ENCODE data around the gene ACSS3.

The ACSS3 gene

GRCh38 chr12:81221681-81222080 is 143.8 kb downstream of the ACSS3 start:
- DNase-seq (ENCODE audit: low read depth in 1 of 2, low spot score in 1 of 2) = no peak

- no peak for DNase-seq (ENCODE audit: low read depth in 1 of 2, low spot score in 1 of 2)
Measured at GRCh38 chr12:81222846-81223592, 145.1 kb downstream of the ACSS3 start.

DNA sequence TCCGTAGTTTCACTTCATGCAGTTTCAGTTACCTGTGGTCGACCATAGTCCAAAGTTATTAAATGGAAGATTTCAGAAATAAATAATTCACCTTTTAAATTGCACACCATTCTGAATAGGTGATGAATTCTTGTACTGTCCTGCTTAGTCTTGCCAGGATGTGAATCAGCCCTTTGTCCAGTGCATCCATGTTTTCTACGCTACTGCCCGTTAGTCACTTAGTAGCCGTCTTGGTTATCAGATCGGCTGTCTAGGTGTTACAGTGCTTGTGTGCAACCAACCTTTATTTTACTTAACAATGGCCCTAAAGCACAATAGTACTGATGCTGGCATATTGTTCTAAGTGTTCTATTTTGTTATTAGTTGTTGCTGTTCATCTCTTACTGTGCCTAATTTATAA is 146.7 kb downstream of the ACSS3 start:
- DNase-seq (ENCODE audit: low read depth in 1 of 2, low spot score in 1 of 2) = no peak

DNA sequence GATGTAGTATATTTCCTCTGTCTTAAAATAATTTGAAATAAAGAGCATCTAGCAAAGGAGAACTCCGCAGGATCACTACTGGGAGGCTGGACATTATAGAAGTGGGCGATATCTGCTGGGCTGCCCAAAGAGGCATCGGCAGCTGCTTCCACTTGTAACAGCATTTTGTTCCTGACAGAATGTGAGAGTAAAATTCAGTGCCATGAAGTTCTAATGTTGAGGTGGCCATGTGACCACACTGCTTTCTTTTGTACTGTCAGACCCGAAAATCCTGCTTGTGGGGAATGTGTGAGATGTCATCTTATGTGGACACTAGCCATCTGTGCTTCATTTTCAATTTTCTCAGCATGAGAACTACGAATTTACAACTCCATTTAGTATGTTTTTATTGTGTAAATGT is 151.9 kb downstream of the ACSS3 start:
- no peak for DNase-seq (ENCODE audit: low read depth in 1 of 2, low spot score in 1 of 2)

- DNase-seq (ENCODE audit: low read depth in 1 of 2, low spot score in 1 of 2) = no peak
Measured at GRCh38 chr12:81231574-81232368, 153.9 kb downstream of the ACSS3 start.

GRCh38 chr12:81245458-81245857 is 167.6 kb downstream of the ACSS3 start:
- no peak for DNase-seq (ENCODE audit: low read depth in 1 of 2, low spot score in 1 of 2)

DNA sequence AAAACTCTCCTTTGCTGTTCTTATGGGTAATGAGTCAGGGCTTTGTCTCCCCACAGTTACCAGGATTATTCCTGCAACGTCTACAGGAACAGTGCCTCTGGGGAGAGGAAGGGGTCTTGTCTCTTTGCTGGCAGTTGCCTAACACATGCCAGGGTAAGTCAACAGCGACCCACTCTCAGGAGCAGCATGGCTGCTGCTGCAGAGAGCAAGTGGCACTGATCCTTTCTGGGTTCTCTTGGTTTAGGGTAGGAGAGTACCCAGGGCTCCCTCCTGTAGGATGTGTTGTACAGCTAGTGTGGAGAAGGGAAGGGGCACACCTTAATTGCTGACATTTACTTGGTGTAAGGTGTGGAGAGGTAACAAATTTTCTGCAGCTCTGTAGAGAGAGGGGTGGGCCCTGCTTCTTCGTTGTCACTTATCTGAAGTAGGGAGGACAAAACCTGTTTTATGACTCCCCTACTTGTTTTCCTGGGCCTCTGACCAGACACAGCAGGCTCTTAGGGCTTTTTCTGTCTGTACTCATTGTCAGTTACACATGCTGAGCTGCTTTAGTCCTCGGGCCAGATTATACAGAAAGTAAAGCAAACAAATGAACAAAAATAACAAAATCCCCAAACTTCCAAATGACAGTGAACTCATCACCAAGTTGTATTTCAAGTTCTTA is 168.2 kb downstream of the ACSS3 start:
- DNase-seq (ENCODE audit: low read depth in 1 of 2, low spot score in 1 of 2) = no peak

- DNase-seq (ENCODE audit: low read depth in 1 of 2, low spot score in 1 of 2) = no peak
Measured at GRCh38 chr12:81249976-81250375, 172.1 kb downstream of the ACSS3 start.

DNA sequence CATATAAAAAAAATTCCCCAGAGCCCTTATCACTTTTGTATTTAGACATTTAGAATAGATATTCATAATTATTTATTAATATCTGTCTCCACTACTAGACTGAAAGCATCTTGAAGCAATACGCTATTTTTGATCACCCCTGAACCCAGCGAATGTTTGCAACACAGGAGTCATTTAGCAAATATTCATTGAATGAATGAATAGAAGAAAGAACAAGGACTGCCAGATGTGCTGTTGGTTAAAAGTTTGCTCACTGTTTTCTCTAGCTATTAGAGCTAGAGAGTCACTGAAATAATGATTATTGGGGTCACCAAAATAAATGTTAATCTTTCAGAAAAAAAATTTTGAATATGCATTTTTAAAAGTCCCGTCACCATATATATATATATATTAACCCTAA is 174.3 kb downstream of the ACSS3 start:
- DNase-seq (ENCODE audit: low read depth in 1 of 2, low spot score in 1 of 2) = no peak

DNA sequence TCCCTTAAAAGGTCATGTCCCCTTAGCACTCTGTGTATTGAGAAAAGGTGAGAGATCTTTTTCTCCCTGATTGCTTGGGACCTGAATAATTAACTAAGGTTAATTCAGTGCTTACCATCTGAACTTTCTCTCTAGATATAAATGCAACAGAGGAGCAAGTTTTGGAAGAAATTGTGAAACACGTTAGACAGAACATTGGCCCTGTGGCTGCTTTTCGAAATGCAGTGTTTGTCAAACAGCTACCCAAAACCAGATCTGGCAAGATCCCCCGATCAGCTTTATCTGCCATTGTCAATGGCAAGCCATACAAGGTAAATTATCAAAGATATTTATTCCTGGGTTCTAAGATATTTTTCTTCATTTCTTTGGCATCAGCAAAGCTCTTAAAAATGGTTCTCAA is 175.5 kb downstream of the ACSS3 start:
- DNase-seq (ENCODE audit: low read depth in 1 of 2, low spot score in 1 of 2) = no peak

DNA sequence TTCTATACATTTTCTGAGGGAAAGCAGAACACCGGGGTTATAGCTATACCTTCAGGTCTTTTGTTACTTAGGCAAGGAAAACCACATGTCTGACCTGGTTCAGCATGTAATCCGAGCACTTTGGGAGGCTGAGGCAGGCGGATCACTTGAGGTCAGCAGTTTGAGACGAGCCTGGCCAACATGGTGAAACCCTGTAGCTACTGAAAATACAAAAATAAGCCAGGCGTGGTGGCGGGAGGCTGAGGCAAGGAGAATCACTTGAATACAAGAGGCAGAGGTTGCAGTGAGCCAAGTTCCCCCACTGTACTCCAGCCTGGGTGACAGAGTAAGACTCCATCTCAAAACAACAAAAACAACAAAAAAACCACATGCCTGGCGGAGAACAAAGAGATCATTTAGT is 177.6 kb downstream of the ACSS3 start:
- no peak for DNase-seq (ENCODE audit: low read depth in 1 of 2, low spot score in 1 of 2)

GRCh38 chr12:81255947-81256346 is 178.1 kb downstream of the ACSS3 start:
- no peak for DNase-seq (ENCODE audit: low read depth in 1 of 2, low spot score in 1 of 2)

DNA sequence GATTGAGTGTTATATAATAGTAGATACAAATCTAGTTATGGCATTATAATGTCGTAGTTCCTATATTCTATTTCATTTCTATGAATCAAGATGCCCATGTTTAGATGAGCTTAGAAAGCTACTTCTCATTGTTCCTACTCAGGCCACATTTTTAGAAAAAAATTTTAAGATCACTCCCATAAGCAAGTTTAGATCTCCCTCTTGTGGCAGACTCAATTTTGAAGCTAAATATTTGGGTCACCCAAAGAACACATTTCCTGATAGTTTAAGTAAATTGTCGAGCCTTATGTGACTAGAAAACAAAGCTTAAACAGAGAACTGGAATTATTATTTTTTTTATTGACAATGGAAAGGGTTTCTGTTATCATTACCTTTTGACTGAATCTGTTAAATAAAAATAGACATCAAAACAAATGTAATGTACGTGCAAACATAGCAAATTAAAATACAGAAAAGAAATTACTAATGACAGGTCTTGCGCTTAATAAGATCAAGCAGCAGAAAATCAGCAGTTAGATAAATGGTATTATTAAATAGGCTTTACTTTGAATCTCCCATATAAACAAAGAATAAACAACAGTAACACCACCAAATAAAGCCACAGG is 180.2 kb downstream of the ACSS3 start:
- DNase-seq (ENCODE audit: low read depth in 1 of 2, low spot score in 1 of 2) = no peak

DNA sequence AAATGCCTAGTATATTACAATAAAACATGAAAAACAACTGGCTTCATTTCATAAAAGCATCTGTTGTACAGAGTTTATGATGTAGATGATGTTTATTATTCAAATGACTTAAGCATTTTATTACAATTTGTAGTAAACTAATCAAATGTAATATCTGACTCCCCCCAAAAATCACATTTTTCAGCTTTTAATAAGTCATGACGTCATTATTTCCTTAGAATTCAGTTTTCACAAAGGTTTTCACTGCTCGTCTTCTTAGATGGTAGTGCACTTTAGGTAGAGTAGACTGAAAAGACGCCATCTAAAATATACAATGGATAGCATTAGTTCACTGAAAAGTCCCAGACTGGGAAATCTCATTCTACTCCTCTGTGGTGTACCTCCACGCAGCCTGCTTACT is 181.5 kb downstream of the ACSS3 start:
- no peak for DNase-seq (ENCODE audit: low read depth in 1 of 2, low spot score in 1 of 2)

GRCh38 chr12:81261508-81262207 is 183.8 kb downstream of the ACSS3 start:
- DNase-seq (ENCODE audit: low read depth in 1 of 2, low spot score in 1 of 2) = no peak

DNA sequence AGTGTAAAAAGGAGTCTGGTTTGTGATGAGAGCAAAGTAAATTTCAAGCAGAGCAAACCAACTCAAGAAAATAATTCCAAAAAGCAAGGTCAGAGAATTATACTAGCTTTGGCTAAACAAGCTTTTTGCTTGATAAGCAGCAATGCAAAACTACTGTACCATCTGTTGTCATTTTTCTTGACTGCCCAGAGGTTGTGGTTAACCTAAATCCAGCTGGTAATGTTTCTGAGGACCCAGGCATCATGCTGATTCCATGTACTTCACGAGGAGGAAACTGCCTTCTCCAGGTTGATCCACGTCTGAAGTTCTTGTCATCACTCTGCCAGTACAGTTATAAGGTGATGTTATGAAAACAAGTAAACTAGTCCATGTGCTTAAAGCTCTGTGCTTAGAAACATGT is 185.2 kb downstream of the ACSS3 start:
- DNase-seq (ENCODE audit: low read depth in 1 of 2, low spot score in 1 of 2) = no peak

DNA sequence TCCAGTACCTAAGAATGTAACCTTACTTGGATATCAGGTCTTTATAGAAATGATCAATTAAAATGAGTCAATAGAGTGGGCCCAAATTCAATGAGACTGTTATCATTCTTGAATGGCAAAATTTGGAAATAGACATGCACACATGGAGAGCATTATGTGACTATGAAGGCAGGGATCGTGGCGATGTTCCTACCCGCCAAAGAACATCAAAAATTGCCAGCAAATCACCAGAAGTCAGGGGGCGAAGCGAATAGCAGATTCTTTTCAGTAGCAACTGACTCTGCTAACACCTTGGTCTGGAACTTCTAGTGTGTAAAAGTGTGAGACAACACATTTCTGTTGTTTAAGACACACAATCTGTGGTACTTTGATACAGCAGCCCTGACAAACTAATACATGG is 192.5 kb downstream of the ACSS3 start:
- DNase-seq (ENCODE audit: low read depth in 1 of 2, low spot score in 1 of 2) = no peak

DNA sequence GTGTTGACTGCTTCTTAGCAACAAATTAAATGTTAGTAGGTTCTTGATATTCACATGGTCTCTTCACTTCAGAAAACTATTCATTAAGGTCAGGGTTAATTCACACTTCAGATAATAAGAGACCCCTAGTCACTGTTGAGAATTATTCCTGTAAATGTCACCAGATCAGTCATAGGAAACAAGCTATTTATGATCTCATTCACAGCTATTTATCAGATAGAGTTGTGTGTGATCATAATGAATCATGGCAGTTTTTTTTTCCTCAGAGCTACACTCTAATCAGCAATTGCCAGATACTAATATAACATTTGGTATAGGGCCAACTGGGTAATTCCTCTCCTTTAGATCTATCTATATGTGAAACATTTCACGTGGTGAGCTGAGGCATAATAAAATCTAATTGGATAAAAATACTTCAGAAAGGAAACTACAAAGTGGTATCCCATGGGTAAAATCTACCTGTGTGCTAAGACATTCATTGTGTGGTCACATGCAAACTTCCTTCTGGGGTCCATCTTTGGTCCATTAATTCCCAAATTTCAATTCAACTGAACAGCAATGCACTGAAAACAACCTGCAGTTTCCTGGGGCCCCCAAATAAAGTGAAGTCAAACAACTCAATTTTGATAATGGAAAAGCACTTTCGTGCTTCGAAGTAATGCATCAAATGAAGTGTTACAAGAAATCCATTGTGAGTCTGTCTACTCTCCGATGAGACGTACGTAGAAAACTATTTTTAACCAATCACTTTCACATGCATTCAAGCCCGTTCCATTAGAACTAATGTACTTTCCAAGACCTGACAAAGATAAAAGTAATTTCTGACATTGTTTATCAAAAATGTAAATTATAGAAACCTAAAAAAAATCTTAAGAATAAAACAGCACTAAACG is 197.0 kb downstream of the ACSS3 start:
- DNase-seq (ENCODE audit: low read depth in 1 of 2, low spot score in 1 of 2) = no peak

DNA sequence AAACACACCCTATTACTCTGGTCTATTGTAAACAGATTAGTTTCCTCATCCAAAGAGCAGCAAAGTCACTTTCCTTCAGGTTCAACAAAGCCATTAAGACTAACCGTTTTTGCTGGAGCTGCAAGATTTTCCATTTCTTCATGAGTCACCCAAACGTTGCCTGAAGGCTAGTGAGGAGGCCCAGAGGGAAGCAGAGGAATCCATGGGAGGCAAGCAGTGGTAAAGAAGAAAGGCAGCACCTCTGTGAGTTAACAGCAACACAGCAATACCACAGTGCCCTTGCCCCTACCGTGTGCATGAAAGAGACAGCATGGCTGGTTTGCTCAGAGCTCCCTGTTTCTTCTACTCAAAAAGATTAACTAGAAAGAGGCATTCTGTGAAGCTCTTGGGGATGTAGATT is 206.3 kb downstream of the ACSS3 start:
- DNase-seq (ENCODE audit: low read depth in 1 of 2, low spot score in 1 of 2) = no peak

DNA sequence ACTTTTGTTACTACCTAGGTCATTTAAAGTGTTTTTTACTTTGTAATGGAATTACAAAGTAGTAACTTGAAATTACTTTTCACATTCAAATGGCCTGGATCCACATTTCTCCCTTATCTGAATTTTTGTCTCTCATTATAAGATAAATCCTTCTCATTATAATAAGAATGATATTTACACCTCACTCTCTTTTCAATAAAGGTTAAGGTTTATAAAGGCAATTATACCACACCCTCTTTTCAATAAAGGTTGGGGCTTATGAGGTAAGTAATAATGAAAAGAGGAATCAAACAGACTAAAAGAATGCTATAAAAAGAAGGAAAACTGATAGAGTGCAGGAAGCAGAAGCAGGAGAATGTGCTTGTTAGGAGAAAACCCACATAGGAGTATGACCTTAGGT is 210.8 kb downstream of the ACSS3 start:
- no peak for DNase-seq (ENCODE audit: low read depth in 1 of 2, low spot score in 1 of 2)

All from activated CD4-positive, alpha-beta T cell treated with anti-CD3 and anti-CD28 coated beads, Interleukin-2, amount 50 U/mL, for 24 hours (primary cell).